ENCODE data around the gene LAMTOR1.
"Not testable (repeated sequence)": the region's sequence is repeated elsewhere in the genome, so short reads cannot be mapped to it uniquely, and the experiment has no call there.

The LAMTOR1 gene

DNA sequence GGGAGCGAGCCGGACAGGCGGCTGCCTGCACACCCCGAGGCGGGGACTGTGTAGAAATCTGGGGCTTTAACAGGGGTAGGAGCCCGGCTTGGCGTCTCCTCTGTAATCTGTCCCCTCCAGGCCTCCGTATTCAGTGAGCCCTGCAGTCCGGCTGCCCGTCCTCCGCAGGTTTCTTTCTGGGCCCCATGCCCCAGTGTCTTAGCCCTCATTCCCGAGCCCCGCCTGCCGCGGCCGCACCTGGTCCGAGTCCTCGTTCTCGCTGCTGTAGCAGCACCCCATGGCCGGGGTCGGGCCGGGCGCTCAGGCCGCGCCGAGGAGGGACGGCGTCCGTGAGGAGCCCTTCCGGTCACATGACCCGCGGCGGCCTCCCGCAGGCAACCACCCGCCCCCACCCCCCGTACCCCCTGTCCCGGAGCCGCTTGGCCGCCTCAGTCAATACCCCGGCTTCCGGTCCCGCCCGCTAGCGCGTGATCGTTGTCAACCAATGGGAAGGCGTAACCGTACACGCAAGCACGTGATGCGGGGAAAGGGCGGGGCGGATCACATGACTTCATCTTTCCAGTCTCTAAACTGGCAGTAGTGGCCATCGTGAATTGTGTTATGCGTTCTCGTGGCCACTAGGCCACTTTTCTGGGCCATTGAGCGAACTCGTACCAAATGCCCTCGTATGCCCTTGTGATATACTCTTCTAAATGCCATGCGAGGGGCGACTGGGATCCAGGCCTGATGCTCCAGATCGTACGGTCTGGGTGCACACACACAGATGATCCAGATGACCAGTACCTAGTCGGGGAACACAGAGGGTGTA, at the start of gene LAMTOR1:
TSS of gene LAMTOR1 (minus strand) at position 352 of the 808 bp plus-strand sequence. CDS start at position 279, 73 bp downstream.
- peak; percentile 99 for DNase-seq (ENCODE audit: low spot score)

DNA sequence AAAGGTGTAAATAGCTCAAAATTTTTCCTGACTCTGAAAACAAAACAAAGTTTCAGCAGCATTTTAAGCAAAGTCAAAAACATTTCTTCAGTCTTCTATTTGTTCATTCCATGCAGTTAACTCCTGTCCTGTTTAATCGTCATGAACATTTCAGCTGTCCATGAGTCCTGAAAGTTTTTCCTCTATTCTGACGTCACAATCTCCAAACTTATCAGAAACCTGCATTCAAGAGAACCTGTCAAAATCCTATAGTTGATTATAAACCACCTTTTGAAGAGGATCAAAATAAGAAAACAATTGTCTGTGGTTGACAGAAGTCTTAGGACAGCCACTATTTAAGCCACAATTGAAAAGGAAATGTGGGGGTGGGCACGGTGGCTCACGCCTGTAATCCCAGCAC, 47.8 kb upstream of the LAMTOR1 start:
- no peak for DNase-seq (ENCODE audit: low spot score)

DNA sequence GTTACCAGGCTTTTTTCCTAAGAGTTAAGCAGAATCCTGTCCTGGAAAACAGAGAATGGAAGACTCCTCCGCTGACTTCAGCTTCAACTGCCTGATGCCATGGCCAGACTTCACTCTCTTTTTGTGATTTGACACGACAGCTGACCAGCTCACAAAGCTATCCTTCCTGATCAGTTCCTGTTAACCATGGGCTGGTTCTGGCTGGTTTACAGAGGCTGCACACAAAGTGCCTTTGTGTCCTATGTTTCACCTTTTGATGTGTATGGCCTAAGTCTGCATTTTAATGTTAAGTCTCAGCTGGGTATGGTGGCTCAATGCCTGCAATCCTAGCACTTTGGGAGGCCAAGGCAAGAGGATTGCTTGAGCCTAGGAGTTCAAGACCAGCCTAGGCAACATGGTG, 43.5 kb upstream of the LAMTOR1 start:
- DNase-seq (ENCODE audit: low spot score): no peak

DNA sequence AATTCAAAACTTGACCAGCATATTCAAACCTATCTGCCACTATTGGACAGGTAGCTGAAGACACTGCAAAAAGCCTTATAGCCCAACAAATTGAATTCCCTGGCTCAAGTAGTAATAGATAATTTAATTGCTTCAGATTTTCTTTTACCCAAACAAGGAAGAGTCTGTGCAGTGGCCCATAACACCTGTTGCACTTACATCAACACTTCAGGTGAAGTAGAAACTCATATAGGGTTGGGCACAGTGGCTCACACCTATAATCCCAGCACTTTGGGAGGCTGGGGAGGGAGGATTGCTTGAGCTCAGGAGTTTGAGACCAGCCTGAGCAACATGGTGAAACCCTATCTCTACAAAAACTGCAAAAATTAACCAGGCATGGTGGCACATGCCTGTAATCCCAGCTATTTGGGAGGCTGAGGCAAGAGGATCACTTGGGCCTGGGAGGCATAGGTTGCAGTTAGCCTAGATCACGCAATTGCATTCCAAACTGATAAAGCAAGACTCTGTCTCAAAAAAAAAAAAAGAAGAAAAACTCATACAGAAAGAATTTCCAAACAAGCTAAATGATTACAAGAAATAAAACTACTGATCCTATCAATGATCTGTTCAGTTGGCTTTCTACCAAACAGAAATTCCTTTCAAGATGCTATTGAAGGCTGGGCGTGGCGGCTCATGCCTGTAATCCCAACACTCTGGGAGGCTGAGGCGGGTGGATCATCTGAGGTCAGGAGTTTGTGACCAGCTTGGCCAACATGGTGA, 41.9 kb upstream of the LAMTOR1 start:
- no peak for DNase-seq (ENCODE audit: low spot score)

DNA sequence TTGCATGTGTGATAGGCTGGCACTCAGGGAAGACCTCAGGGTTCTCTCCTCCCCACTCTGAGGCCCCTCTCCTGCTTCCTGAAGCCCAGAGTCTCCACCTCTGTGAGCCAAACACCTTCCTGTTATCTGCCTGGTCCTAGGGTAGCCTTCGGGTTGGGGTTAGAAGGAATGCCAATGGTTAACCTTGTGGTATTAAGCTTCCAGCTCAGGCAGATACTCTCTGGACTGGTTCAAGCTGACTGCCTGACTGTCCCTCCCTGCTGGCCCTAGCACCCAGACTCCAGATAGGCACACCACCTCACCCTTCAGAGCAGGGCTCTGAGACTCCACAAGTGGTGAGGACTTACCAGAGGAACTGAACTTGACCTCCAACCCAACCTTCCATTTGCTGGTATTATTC, 39.4 kb upstream of the LAMTOR1 start:
- not testable (repeated sequence) for DNase-seq (ENCODE audit: low spot score)

DNA sequence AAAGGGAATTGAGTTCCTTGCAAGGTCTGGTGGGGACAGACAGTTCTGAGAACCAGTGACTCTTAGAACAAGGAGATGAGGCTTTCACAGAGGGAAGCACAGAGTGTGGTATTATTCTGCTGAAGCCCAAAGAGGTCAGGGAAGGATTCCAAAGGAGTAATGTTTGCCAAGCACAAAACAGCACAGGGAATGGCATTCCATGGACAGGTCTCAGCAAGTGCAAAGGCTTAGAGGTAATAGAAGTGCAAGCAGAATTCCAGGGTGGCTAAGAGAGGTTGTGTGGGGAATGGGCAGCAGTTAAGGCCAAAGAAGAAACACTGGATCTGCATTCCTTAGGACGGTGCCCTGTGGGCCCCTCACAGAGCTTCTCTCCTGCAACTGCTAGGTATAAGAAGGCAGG, 39.0 kb upstream of the LAMTOR1 start:
- not testable (repeated sequence) for DNase-seq (ENCODE audit: low spot score)

DNA sequence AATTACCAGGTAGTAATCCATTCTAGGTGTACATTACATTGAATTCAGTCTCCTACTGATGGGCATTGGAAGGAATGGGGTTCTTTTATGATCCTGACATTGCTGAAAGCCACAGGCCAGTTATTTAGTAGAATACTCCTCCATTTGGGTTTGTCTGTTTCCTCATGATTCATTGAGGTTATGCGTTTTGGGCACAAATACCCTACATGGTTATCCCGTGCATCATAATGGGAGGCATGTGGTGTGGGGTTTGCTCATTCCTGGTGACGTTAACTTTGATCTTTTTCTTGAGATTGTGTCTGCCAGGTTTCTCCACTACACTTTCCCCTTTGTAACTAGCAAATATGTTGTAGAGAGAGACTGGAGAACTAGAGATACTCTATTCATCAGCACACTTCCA, 38.0 kb upstream of the LAMTOR1 start:
- DNase-seq (ENCODE audit: low spot score): peak; percentile 89

DNA sequence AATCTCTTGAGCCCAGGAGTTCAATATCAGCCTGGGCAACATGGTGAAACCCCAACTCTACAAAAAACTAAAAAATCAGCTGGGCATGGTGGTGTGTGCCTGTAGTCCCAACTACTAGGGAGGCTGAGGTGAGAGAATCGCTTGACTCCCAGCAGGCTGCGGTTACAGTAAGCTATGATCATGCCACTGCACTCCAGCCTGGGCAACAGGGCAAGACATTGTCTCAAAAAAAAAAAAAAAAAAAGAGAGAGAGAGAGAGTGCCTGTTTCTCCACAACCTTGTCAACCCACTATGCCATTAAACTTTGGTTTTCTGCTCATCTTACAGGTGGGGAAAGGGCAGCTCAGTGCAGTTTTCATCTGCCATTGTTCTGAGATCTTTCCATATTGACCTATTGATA, 37.6 kb upstream of the LAMTOR1 start:
- DNase-seq (ENCODE audit: low spot score): no peak

DNA sequence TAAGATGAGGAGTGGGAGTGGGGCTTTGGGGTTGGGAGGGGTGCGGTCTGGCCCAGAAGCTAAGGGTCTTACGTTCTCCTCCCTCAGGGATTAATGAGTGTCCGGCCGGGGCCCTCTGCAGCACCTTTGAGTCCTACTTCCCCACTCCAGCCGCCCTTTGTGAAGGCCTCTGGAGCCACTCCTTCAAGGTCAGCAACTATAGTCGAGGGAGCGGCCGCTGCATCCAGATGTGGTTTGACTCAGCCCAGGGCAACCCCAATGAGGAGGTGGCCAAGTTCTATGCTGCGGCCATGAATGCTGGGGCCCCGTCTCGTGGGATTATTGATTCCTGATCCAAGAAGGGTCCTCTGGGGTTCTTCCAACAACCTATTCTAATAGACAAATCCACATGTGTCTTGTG, 36.4 kb upstream of the LAMTOR1 start:
- DNase-seq (ENCODE audit: low spot score): no peak

DNA sequence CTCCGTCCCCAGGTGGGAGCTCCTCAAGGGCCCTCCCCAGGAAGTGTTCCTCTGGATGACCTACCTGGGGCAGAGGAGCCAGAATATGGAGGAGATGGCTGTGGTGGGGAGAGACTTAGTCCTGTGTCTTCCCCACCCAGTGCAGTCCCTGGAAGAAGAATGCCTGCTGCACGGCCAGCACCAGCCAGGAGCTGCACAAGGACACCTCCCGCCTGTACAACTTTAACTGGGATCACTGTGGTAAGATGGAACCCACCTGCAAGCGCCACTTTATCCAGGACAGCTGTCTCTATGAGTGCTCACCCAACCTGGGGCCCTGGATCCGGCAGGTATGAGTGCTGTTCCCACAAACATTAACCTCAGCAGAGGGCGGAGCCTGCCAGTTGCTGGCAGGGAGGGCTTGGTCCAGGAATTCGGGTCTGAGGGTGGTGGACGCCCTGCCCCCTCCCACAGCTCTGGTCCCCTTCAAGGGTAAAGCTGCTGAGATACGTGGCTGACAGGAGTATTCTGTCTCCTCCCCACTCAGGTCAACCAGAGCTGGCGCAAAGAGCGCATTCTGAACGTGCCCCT, 35.8 kb upstream of the LAMTOR1 start:
- DNase-seq (ENCODE audit: low spot score): no peak

DNA sequence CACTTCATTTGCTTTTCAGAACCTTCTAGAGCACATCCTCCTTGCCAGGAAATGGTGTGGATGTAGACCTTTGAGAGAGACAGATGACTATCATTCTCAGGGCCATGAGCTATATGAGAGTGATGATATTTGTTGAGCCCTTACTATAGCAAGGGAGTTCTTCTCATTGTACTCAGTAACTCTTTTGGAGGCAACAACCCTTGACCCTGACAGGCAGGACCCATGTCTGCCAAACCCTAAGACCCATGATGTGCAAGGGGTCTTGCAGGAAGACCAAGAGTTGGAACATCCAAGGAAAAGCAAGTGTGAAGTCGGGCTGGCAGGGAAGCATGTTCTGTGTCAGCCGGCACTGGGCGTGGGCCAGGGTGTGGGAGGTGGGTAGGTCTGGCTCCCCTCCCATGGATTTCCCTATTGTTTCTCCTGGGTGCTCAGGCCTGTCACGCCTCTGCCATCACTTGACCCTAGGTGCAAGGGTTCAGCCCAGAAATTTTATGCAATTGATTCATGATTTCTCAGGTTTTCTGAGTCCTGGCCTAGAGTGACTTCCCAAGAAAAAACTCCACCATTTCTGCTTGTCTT, 33.7 kb upstream of the LAMTOR1 start:
- no peak for DNase-seq (ENCODE audit: low spot score)

DNA sequence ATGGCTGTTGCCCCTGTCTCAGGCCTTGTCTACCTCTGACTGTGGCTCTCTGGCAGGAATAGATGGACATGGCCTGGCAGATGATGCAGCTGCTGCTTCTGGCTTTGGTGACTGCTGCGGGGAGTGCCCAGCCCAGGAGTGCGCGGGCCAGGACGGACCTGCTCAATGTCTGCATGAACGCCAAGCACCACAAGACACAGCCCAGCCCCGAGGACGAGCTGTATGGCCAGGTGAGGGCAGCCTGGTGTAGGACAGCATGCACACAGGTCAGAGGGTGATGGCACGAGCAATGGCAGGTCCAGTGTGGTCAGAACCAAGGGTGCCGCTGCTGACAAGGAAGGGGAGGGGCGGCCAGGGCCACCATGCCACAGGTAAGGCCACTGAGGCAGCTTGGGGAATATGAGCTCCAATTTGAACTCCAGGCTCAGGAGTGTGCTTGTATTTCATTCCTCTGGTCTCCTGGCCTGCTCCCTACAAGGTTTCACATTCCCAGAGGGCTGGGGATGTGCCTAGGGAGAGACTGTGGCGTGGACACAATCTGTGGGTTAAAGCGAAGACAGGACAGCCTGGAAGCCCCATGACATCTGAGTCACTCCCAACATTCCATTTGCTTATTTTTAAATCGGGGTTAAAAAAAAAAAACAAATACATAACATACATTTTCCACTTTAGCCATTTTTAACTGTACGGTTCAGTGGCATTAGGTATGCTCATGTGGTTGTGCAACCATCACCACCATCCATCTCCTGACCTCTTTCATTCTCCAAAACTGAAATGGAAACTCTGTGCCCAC, 33.0 kb upstream of the LAMTOR1 start:
- no peak for DNase-seq (ENCODE audit: low spot score)

DNA sequence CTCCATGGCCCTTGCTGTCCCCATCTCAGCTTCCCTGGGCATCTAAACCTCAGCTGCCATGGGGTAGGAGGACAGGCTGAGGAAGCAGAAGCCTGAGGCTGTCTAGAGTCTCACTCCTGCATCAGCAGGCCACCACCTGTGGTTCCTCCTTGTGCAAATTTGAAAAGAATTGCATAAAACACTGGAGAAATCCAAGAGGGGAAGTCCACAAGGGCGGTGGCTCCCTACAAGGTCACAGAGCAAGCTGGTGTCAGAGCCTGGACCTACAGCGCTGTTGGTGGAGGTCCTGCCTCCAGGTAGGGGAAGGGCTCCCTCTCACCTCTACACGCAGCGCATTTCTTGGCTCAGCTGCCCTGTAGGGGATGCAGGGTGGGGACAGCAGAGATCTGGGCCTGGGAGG, 32.4 kb upstream of the LAMTOR1 start, which contains the start of gene FOLR3:
TSS of gene FOLR3 (plus strand) at position 253 of the 400 bp plus-strand sequence. CDS start 228 bp downstream, outside the sequence.
- not testable (repeated sequence) for DNase-seq (ENCODE audit: low spot score)

DNA sequence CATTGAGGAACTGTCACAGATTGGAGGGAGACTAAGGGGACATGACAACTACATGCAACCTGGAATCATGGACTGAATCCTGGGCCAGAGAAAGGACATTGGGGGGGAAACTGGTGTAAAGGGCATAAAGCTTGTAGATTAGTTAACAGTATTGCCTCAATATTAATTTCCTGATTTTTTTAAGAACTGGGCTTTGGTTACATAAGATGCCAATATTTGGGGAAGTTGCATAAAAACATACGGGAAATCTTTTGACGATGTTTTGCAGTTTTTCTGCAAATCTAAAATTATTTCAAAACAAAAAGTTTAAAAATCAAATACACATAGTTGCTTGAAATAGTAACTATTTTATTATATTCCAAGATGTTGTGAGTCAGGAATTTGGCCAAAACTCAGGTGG, 29.5 kb upstream of the LAMTOR1 start:
- no peak for DNase-seq (ENCODE audit: low spot score)

DNA sequence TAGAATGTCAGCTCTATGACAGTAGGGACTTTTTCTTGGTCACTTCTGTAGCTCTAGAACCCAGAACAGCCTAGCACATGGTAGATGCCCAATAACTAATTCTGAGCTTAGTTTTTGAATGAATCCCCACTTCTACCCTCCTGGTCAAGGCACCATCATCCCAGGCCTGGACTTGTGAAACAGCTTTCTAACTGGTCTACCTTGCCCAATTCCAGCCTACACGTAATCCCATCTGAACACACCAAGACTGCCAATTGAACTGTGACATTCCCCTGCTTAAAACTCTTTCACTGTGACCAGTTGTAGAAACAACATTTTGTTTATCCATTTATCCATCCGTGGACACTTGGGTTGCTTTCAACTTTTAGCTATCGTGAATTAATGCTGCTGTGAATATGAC, 26.3 kb upstream of the LAMTOR1 start:
- DNase-seq (ENCODE audit: low spot score): no peak

DNA sequence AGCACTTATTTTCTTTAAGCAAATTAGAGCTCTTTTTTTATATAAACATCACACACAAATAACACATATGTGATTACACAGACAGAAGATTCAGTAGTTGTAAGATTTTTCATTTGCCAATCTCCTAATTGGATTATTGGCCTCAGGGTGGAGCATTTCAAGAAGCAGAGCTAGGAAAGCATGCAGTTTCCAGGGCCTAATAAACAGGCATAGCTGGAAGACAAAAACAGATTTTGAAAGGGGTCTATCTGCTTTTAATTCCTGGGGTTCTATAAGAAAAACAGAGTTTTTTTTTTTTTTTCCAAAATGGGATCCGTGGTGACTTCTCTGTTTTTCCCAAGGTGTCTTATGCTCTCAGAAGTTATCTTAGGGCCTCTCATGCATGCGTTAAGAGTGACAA, 24.8 kb upstream of the LAMTOR1 start:
- no peak for DNase-seq (ENCODE audit: low spot score)

DNA sequence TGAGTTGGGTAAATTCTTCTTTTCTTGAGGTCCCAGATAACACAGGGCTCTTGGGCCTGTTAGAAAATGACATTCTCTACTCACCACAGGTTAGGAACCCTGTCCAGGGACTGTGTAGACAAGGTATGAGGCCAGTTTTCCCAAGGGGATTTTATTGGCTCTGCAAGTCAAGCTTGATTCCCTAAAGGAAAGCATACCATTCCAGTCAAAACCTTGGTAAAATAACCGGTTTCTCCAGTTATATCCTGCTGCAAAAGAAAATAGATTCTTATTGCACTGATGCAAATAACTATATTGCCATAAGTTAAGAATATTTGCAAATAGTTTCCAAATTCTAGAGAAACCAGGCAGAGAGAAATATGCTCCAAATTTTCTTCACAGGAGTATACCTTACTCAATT, 22.9 kb upstream of the LAMTOR1 start:
- DNase-seq (ENCODE audit: low spot score): no peak

DNA sequence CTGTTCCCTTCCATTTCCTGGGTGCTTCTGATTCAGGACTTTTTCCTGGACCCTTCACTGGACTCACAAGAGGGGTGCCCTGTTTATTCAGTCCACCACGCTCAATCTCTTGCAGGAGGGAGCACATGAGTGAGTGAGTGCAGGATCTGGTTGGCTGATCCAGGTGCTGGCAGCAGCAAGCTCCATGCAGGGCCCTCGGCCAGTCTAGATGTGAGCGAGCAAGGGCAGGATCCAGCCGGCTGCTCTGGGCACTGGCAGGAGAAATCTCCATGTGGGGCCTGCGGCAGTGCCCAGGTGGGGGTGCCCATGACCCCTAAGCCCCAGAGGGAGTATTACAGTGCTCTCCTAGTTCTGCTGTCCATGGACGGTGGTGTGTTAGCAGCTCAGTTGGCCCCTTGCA, 20.9 kb upstream of the LAMTOR1 start:
- no peak for DNase-seq (ENCODE audit: low spot score)

DNA sequence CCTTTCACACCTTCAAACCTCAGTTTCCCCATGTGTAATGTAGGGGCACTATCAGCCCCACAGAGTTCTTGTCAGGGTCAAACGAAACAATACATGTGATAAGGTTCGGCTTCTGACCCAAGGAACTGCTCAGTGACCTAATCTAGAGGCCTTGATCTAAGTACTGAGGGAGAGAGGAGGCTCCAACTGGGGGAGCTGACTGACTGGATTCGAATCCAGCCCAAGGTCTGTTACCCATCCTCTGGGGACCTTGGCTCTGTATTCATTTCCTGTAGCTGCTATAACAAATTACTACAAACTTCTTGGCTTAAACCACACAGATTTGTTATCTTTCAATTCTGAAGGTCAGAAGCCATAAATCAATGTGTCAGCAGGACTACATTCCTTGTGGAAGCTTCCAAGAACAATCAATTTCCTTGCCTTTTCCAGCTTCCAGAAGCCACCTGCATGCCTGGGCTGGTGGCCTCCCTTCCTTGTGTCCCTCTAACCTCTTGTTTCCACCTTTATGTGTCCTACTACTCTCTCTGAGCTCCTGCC, 20.1 kb upstream of the LAMTOR1 start:
- DNase-seq (ENCODE audit: low spot score): no peak

DNA sequence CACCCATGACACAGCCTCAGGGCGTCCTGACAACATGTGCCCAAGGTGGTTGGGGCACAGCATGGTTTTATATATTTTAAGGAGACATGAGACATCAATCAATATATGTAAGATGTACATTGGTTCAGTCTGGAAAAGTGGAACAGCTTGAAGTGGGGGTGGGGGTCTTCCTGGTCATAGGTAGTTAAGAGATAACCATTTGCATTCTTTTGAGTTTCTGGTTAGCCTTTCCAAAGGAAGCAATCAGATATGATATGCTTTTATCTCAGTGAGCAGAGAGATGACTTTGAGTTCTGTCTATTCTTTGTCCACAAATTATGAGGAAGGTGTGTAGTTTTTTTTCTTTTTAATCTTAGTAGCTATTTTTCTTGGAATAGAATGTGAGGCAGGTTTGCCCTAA, 19.5 kb upstream of the LAMTOR1 start:
- DNase-seq (ENCODE audit: low spot score): no peak

DNA sequence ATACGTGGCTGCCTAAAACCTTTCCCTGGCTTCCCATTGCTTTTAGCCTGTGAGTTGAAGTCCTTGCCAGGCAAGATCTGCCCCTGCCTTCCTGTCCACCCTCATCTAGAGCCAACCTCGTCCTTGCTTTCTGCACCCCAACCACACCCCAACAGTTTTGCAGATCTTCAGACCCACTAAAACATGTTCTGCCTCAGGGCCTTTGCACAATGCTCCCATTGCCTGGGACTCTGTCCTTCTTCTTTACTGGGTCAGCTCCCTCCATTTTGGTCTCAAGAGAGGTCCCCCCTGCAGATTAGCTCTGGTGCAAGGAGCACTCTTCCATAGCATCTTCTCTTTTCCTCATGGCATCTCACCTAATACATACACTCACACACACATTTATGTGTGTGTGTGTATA, 17.8 kb upstream of the LAMTOR1 start:
- DNase-seq (ENCODE audit: low spot score): no peak

DNA sequence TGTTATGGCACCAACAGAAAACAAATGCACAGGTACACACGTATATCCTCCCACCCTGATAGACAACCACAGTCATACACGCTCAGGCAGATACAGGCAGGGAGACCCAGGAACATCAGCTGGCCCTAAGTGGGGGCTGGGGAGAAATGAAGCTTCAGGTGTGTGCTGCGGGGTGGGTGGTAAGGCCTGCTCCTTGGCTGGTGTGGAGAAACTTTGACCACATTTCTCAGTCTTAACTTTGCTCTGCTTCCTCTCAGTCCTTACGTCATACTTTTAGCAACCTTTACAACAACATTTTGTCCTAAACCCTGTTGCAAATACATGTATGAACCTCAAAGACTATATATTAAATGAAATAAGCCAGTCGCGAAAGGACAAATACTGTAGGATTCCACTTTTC, 16.1 kb upstream of the LAMTOR1 start:
- DNase-seq (ENCODE audit: low spot score): no peak

All from activated CD4-positive, alpha-beta T cell treated with anti-CD3 and anti-CD28 coated beads, Interleukin-2, Interleukin-4, amounts not matched to agents 100 ng/mL and 50 ng/mL, durations not matched to agents 16 hours and 8 hours (primary cell).